Thyroid gland (tissue), 4 donors: Measurements from ENCODE around the gene APEX1.

Source experiments
- POLR2A ChIP-seq, 2 donors: fragments of 450-650 bp; IDR thresholded peaks; one replicate each; pipeline ENCODE4 v1.6.1; 2017; ENCODE audit warnings: antibody characterized with exemption in 2 of 2, mild to moderate bottlenecking in 2 of 2, moderate library complexity in 1 of 2
- TF ChIP-seq, protein P1 (sequence below), 6 experiments: fragments of 200-600 bp in 3 of 6; fragments of 450-650 bp in 3 of 6; sonication (generic) in 3 of 6; IDR thresholded peaks; one replicate each; pipeline ENCODE4 v1.5.1; 2016 to 2019; ENCODE audit warnings: antibody characterized with exemption in 6 of 6, mild to moderate bottlenecking in 2 of 6, inconsistent platforms in 1 of 6, moderate library complexity in 1 of 6

DNA sequence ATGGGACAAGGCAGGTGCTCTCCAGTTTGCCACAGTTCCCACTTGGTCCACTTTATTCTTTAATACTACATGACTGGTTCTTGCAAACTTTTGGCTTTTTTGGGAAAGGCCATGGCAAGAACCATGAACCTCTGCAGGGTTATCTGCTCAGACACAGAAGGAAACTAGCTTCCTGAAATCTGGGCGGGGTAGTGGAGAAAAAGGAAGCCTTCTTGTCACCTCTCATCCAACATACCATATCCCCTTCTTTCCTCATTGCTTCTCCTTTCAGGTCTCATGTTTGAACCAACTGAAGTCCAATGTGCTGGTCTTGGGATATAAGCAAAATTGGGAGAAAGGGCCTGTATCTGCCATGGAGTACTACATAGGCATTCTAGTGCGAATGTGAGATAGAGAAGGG, 13.6 kb upstream of the APEX1 start:
- TF ChIP-seq, protein P1, sequence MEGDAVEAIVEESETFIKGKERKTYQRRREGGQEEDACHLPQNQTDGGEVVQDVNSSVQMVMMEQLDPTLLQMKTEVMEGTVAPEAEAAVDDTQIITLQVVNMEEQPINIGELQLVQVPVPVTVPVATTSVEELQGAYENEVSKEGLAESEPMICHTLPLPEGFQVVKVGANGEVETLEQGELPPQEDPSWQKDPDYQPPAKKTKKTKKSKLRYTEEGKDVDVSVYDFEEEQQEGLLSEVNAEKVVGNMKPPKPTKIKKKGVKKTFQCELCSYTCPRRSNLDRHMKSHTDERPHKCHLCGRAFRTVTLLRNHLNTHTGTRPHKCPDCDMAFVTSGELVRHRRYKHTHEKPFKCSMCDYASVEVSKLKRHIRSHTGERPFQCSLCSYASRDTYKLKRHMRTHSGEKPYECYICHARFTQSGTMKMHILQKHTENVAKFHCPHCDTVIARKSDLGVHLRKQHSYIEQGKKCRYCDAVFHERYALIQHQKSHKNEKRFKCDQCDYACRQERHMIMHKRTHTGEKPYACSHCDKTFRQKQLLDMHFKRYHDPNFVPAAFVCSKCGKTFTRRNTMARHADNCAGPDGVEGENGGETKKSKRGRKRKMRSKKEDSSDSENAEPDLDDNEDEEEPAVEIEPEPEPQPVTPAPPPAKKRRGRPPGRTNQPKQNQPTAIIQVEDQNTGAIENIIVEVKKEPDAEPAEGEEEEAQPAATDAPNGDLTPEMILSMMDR (IDR thresholded peaks at IDR 0.05) = no peak
- TF ChIP-seq POLR2A (IDR thresholded peaks at IDR 0.05) = no peak
